Inferior parietal cortex (tissue), 1 donor: ENCODE data around the gene BDKRB2.

Experiments used
- DNase-seq: peaks from one replicate; pipeline ENCODE4 v3.0.0-alpha.2; 2016; ENCODE audit errors: extremely low spot score

BDKRB2 gene

GRCh38 chr14:96252323-96252998 lies 47.8 kb downstream of the BDKRB2 start:
- no peak for DNase-seq

- no peak for DNase-seq
Measured at GRCh38 chr14:96252999-96253539, 48.4 kb downstream of the BDKRB2 start.

GRCh38 chr14:96254687-96255086 lies 50.0 kb downstream of the BDKRB2 start:
- no peak for DNase-seq

- no peak for DNase-seq
Measured at GRCh38 chr14:96255501-96256366, 51.1 kb downstream of the BDKRB2 start, which contains the start of gene BDKRB1. Gene BDKRB1, plus strand, starts transcription at chr14:96256210. Its CDS starts 7,473 bp downstream, at chr14:96263683.

- DNase-seq, result no peak
Measured at GRCh38 chr14:96256407-96256806, 51.8 kb downstream of the BDKRB2 start.

- DNase-seq, result no peak
Measured at GRCh38 chr14:96257056-96257455, 52.4 kb downstream of the BDKRB2 start.

- no peak for DNase-seq
Measured at GRCh38 chr14:96257900-96258299, 53.3 kb downstream of the BDKRB2 start.

- DNase-seq, result no peak
Measured at GRCh38 chr14:96260341-96260821, 55.7 kb downstream of the BDKRB2 start.

GRCh38 chr14:96261053-96261452 lies 56.4 kb downstream of the BDKRB2 start:
- no peak for DNase-seq

GRCh38 chr14:96261772-96262655 lies 57.4 kb downstream of the BDKRB2 start:
- no peak for DNase-seq

GRCh38 chr14:96263347-96264199 lies 58.9 kb downstream of the BDKRB2 start:
- DNase-seq, result no peak

GRCh38 chr14:96264200-96264553 lies 59.5 kb downstream of the BDKRB2 start:
- no peak for DNase-seq

- no peak for DNase-seq
Measured at GRCh38 chr14:96264853-96265252, 60.2 kb downstream of the BDKRB2 start.

- DNase-seq, result no peak
Measured at GRCh38 chr14:96265383-96266095, 60.9 kb downstream of the BDKRB2 start.

- no peak for DNase-seq
Measured at GRCh38 chr14:96267336-96267735, 62.7 kb downstream of the BDKRB2 start.

- DNase-seq, result no peak
Measured at GRCh38 chr14:96267916-96268315, 63.3 kb downstream of the BDKRB2 start.

- DNase-seq, result no peak
Measured at GRCh38 chr14:96268431-96269358, 64.1 kb downstream of the BDKRB2 start.

GRCh38 chr14:96269359-96269710 lies 64.7 kb downstream of the BDKRB2 start:
- DNase-seq, result no peak
